SU-DHL-6 (cell line): ENCODE data around the gene FSHR.

Source experiments
- CTCF ChIP-seq: fragments of 200-600 bp; sonication (generic); IDR thresholded peaks from one replicate; pipeline ENCODE4 v1.5.1; 2017; ENCODE audit warnings: antibody characterized with exemption, mild to moderate bottlenecking, low read length, moderate library complexity; ENCODE audit not compliant: insufficient read depth, poor library complexity, severe bottlenecking
- EZH2phosphoT487 ChIP-seq: fragments of 200-600 bp; sonication (generic), shearing (Covaris generic); conservative IDR thresholded peaks from 2 replicates; pipeline ENCODE4 v1.6.1; 2018; ENCODE audit warnings: mild to moderate bottlenecking, antibody characterized with exemption, low read length, moderate library complexity, mixed read lengths

- no peak for TF ChIP-seq CTCF
- no peak for TF ChIP-seq EZH2phosphoT487
These were observed 200.0 kb downstream of the FSHR start for GRCh38 chr2:48954311-48954710.
